Measurements from ENCODE around the gene RANBP3.
"Not testable (repeated sequence)": the region's sequence is repeated elsewhere in the genome, so short reads cannot be mapped to it uniquely, and the experiment has no call there.

The RANBP3 gene

DNA sequence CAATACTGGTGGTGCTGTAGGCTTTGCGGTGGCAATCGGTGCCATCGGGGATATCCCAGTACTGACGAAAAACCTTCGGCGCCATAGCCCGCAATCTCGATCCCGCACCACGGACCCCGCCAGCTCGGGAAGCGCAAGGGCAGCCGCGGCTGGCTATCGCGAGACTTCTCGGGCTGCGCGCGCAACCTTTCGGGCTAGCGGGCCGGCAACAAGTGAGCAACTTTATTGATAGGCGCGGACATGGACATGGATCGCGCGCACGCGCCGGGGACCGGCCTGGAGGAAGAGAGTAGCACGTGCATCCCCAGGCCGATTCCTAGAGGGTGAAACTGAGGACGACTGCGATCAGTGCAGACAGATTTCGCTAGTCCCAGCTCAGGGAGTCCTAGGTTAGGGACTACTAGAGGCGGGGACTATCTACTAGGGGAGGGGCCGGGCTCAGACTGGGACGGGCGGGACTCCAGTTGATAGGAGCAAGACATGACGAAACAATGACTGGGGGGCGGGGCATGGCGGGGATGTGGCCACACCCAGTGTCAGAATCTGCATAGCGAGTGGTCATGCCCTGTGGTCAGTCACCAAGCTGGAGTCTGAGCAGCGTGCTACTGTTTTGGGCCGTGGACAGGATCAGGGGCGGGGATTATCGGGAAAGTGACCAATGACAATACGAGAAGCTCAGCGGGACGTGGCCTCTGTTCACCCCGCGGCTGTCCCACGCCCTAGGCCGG lies 74.2 kb downstream of the RANBP3 start, which contains the start of gene NDUFA11:
Gene NDUFA11 (minus strand): TSS at position 167 of the 728 bp plus-strand sequence. CDS start 82 bp downstream, at position 85.
- DNase-seq (ENCODE audit: low spot score) = peak; percentile 95

DNA sequence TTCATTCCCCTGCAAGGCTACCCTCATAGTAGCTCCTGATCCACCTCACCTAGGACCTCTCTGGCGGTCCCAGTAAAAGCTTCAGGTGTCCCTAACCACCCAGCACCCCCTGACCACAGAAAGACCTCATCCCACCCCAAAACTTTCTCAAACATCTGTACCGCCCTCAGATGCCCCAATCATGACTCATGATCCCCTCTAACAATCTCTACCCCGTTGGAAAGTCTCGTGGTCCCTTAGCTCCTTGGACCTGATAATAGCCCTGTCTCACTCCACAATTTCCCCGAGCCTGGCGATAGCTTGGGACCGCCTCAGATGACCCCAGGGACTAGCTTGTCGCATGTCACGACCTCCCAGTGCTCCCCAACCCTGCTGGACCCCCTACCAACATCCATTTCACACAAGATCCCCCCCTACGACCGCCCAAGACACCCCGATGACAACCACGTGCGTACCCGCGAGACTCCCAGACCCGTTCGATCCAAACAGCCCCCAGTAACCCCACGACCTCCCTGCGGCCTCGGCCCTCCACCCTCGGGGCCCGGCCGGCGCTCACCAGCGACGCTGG lies 74.8 kb downstream of the RANBP3 start:
- DNase-seq (ENCODE audit: low spot score) = peak; percentile 36

DNA sequence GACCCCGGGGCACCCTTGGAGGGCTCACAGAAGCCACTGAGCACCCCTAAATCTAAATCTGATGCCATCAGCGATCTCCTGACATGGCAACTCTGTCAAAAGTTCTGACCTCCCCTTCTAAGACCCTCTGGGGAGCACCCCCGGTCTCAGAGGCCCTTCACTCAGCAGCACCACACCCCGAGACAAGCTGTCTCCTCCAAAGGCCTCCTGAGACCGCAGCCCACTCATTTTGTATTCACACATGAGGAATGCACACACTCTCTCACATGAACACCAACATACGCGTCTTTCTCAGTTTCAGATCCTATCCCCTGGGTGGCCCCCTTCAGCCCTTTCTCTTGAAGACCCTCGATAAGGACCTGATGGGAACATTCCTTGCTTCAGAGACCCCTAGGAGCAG lies 77.0 kb downstream of the RANBP3 start:
- no peak for DNase-seq (ENCODE audit: low spot score)

DNA sequence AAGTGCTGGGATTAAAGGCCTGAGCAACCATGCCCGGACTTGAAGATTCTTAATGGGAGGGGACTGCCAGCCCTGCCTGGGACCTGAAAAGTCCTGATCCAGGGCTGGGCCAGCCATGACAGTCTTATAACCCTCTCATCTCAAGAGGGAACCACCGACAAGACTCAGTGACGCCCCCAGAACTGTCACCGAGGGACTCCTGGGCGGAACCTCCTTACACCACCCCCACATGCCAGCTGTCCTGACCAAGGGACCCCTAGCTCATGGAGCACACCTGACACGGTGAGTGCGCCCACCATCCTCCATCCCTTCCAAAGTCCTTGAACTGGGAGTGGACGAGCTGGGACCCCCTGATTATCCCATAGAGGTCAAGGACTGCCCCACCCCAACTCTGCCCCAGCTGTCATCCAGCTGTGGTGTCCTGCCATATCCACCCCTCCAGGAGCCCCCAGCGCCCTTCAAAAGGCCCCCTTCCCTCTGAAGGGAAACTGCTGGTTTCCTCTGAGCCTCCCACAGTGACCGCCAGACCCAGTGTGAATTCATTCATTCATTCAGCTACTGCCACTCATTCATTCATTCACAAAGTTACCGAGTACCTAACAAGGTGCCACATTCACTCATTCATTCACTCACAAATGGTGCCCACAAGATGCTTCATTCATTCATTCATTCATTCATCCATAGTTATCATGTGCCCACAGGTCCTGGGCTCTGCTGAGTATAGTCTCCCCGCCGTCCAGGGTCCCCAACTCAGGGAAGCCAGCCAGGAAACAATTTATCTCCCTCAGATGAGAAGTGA lies 78.0 kb downstream of the RANBP3 start:
- DNase-seq (ENCODE audit: low spot score) = no peak

DNA sequence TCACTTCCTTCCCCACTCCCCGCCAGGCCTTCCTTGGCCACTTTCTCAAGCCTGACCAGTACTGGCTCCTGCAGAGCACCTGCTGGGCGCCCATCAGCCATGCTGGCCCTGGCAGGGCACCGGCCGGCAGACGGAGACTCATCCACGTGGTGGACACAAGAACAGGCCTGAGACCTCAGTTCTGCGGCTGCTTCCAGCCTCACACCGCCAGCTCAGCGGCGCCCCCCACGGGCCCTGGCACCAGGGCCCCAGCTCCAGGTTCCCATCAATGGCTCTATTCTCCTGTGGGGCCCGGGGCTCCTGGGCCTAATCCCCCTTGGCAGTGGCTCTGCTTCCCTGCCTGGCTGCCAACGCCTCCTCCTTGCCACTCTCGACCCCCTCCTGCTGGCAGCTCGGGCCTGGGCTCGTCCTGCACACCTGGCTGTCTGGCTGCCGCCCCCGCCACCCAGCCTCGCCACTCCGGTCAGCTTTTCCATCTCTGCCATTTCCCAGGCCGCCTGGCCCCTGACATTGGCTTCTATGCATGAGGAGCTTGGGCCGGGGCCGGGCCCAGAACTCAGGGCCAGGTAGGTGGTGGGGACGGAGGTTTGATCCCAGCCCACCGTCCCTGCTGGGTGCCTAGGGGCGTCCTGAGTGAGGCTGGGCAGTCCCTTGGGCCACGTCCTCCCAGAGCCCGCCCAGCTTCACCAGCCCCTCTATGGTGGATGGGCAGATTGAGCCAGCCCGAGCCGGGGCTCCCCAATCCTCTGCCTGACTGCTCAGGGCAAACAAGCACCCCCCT lies 80.6 kb downstream of the RANBP3 start:
- no peak for DNase-seq (ENCODE audit: low spot score)

DNA sequence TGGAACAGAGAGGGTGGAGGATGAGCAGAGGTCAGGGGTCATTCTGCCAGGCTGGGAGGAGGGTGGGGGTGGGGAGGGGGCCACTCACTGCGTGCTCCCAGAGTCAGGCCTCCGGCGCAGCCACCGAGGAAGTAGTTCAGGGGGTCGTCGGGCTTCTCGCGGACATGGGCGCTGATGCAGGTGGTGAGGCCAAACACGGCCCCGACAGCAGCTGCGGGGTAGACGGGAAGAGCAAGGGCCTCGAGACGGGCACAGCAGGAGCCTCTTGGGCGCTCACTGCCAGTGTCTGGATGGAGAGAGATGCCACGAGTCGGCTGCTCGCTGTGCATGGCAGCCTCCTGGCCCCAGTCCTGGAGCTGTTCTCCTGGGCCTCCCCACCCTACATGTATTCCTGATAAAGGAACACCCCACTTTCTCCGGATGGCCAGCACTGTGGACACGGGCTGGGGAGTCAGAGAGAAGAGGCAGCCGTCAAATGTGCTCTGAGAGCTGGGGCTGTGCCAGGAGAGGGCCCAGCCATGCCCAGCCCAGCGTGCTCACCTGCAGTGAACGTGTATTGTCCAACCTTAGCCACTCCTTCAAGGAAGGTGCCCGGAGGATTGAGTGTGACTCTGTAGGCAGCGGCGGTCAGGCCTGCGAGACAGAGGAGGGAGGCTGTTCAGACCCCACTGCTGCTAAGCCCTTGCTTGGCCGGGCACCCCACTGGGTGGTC lies 81.4 kb downstream of the RANBP3 start:
- DNase-seq (ENCODE audit: low spot score) = no peak

DNA sequence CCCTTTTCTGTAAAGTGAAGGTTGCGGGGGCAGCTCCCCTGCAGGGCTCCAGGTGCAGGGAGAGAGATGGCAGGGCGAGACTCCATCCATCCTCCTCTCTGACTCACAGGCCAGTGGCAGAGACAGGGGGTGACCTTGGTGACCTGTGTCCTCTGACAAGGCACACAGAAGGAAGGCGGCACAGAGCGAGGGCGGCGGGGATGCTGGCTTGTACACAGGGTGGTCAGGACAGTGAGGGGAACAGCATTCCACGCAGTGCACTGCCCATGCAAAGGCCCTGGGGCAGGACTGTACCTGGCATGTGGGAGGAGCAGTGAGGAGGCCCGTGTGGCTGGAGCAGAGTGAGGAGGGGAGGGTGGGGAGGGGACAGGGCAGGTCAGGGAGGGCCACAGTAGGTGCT lies 82.0 kb downstream of the RANBP3 start:
- DNase-seq (ENCODE audit: low spot score) = no peak

DNA sequence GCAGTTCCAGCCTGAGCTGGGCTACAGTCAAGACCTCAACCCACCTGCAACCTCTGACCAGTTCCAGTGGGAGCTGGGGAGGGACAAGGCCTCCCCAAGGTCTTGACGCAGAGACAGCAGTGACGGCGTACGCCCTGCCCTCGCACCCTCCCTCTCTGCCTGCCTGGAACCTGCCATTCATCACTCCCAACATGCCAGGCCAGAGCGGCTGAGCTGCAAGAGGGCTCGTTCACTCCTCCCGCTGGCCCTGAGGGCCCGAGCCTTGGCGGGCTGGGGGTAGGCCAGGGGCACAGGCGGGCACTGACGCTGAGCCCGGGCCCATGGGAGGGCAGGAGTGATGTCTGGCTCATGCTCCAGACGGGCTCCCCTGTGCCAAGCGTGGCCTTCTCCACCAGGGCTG lies 82.5 kb downstream of the RANBP3 start:
- no peak for DNase-seq (ENCODE audit: low spot score)

DNA sequence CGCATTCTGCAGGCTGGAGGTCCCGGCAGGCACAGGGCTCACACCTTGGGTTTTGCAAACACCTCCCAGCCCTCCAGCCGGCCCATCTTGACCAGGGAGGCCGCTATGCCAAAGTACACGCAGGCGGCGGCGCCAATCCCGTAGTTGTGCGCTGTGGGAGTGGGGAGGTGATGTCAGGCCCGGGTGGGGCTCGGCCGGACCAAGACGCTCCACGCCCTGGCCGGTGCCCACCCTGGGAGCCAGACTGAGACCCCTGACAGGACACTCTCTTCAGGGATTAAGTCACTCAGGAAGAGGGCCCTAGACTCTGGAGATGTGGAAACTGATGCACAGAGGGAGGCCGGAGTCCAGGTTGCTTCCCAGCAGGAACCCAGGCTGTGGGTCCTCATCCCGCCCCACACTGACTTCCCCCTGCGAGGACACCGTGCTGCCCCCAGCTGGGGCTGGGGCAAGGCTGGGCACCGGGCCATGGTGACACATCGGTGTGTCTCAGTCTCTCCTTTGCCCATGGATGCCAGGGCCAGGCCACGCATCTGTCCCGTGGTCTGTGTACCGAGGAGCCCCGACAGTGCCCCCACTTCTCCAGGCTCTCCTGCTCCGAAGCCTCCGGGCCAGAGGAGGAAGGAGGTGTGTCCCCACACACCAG lies 83.1 kb downstream of the RANBP3 start:
- DNase-seq (ENCODE audit: low spot score) = no peak

DNA sequence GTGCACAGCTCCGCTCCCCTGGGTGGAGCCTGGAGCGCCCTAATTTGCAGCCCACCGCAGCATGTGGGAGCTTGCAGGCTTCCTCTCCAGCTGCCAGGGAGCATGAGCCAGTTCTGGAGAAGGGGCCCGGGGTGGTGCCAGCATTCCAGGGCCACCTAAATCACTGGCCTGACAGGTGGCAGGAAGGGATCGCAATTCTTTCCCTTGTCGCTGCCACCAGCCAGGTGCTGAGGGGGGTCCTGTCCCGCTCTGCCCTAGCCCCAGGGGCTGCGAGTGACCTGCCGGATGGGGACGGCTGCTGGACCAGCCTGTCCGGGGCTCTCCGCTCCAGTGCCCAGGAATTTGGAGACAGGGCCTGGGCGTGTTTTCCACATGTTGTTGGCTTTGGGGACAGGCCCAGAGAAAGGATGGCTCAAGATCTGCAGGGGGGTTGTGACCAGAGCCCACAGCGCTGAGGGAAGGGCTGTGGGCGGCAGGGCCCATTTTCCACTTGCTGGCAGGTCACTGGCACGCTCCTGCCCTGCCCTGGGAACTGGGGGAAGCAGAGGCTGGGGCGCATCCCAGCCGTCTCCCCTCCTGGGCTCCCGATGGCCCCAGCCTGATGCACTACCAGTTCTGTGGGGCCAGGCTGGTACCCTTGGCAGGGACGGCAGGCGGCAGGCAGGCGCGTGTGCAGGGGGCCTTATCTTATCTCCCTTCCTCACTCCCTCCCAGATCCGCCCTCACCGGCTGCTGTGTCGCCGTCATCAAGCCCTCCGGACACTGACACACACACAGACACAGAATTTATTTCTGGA lies 83.8 kb downstream of the RANBP3 start:
- peak; percentile 51 for DNase-seq (ENCODE audit: low spot score)

DNA sequence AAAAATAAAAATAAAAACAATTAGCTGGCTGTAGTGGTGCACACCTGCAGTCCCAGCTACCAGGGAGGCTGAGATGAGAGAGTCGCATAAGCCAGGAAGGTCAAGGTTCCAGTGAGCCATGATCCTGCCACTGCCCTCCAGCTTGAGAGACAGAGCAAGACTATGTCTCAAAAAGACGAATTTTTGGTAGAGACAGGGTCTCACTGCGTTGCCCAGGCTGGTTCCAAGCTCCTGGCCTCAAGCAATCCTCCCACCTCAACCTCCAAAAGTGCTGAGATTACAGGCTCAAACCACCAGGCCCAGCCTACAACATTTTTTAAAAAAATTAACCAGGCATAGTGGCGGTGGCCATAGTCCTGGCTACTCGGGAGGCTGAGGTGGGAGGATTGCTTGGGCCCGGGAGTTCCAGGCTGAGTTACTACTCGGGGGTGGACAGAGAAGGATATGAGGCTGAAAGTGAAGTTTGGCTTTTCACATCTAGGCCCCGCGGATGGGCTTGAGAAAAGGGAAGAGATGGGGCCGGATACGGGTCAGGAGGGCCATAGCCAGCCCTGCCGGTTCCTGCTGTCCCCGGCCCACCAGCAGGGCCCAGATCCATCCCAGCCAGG lies 84.5 kb downstream of the RANBP3 start:
- no peak for DNase-seq (ENCODE audit: low spot score)

DNA sequence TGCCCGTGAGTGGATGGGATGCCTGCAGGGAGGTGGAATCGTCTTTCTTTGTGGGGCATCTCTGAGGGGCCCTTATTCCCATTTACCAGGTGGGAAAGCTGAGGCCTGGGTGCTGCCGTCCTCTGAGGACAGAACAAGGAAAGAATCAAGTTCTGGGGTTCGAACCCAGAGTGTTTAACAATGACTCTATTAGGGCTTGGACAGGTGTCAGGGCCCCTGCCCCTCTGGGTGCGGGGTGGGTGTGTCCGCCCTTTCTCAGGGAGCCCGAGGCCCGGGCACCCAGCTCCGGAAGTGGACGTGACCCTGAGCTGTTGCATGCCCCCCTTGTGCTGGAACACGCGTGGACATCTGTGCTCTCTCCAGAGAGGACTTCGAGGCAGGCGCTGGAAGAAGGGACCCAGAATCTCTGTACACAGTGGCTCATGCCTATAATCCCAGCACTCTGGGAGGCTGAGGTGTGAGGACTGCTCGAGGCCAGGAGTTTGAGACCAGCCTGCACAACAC lies 85.1 kb downstream of the RANBP3 start:
- DNase-seq (ENCODE audit: low spot score) = no peak

DNA sequence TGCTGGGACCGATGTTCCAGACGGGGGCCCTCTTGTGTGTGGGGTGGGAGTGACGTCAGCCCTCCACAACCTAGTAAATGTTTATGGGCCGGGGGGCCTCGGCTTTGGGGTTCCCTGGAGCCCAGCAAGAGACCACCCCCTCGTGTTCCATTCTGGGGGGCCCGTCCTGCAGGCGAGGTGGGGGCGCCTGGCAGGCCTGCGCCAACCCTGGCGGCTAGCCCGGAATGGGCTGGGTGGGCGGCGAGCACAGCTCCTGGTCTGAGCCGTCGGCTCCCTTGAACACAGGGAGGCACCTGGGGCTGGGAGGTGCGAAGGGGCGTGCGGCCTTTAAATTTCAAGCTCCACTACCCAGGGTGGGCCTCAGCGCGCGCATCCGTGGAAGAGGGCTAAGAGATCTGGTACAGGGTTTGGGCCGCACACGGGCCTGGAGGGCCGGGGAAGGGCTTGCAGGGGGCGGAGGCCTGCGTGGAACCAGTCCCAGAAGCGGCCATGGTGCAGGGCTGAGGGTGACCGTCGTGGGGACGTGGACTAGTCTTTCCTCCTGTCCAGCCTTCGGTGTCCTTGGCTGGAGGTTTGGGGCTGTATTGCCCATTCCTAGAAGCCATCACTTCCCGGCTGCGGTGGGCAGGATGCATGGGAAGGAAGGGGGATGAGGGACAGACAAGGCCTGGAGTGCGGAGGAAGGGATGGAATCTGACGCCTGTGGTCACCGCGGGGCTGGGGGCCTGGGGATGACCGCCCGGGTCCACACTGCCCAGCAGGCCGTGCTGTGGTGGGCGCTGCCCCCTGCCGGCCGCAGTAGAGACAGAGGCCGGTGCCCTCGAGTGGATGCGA lies 85.8 kb downstream of the RANBP3 start:
- peak; percentile 52 for DNase-seq (ENCODE audit: low spot score)

DNA sequence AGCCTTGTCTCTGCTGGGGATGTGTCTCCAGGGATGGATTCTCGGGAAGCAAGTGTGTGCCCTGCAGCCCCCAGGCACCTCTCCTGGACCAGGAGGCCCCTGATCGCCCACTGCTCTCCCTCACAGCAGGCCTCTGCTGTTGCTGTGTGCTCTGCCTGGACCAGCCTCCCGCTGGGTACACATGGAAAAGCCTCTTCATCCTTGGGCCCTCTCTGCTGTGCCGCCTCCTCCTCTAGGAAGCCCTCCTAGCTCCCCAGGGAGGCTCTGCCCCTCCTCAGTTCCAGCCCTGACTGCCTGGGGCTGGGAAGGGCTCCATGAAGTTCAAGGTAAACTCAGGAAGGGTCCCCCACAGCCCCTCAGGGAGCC lies 86.4 kb downstream of the RANBP3 start:
- DNase-seq (ENCODE audit: low spot score) = no peak

DNA sequence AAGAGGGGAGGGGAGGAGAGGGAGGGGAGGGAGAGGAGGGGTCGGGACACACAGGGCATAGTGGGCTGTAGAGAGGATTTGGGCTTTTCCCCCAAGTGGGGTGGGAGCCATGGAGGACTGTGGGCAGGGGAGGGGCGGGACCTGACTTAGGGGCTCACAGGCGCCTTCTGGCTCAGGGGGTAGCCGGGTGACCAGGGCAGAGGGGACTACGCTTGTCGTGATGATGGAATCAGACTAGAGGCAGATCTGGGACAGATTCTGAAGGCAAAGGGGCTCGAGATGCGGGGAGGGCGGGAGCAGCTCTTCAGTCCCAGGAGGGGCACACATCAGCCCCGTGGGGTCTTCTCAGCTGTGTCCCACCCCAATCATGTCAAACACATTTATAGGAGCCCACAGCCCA lies 87.8 kb downstream of the RANBP3 start:
- no peak for DNase-seq (ENCODE audit: low spot score)

DNA sequence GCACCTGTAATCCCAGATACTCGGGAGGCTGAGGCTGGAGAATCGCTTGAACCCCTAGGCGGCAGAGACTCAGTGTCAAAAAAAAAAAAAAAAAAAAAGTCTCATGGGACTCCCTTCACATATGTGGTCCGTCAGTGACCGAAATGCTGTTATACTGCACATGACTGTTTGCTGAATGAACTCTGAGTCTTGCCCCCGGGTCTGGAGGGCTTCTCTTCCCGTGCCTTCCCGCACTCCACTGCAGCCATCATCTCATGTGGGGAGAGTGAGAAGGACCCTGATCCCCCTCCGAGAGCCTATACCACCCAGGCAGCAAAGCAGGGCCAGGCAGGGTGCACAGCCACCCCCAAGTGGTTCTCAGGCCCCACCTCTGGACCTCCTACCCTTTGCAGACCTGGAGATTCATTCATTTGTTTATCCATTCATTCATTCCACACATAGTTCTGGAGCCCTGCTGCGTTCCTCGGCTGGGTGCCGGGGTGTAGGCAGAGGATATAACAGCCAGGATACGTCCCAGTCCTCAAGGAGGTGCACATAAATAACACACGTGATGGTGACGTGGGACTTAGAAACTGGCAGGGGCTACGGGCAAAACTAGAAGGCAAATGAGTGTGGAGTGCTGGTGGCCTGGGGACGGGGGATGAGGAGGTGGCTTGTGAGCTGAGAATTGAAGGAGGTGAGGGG lies 88.5 kb downstream of the RANBP3 start:
- no peak for DNase-seq (ENCODE audit: low spot score)

DNA sequence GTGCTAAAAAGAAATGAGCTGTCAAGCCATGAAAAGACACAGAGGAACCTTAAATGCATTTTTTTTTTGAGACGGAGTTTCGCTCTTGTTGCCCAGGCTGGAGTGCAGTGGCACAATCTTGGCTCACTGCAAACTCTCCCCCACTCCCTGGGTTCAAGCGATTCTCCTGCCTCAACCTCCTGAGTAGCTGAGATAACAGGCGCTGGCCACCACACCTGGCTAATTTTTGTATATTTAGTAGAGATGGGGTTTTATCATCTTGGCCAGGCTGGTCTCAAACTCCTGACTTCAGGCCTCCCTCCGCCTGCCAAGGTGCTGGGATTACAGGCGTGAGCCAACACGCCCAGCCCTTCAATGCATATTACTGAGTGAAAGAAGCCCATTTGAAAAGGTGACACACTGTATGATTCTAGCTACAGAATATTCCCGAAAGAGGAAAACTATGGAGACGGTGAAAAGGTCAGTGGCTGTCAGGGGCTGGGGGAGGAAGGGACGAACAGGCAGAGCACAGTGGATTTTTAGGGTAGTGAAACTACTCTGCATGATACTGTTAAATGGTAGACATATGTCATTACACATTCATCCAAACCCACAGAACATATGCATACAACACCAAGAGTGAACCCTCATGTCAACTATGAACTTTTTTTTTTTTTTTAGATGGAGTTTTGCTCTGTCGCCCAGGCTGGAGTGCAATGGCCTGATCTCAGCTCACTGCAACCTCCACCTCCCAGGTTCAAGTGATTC lies 93.7 kb downstream of the RANBP3 start:
- DNase-seq (ENCODE audit: low spot score) = not testable (repeated sequence)

Measured in kidney tubule cell (primary cell).